ENCODE measurements around the gene PAK4.
"Not testable (repeated sequence)": the region's sequence is repeated elsewhere in the genome, so short reads cannot be mapped to it uniquely, and the experiment has no call there.

Gene PAK4

DNA sequence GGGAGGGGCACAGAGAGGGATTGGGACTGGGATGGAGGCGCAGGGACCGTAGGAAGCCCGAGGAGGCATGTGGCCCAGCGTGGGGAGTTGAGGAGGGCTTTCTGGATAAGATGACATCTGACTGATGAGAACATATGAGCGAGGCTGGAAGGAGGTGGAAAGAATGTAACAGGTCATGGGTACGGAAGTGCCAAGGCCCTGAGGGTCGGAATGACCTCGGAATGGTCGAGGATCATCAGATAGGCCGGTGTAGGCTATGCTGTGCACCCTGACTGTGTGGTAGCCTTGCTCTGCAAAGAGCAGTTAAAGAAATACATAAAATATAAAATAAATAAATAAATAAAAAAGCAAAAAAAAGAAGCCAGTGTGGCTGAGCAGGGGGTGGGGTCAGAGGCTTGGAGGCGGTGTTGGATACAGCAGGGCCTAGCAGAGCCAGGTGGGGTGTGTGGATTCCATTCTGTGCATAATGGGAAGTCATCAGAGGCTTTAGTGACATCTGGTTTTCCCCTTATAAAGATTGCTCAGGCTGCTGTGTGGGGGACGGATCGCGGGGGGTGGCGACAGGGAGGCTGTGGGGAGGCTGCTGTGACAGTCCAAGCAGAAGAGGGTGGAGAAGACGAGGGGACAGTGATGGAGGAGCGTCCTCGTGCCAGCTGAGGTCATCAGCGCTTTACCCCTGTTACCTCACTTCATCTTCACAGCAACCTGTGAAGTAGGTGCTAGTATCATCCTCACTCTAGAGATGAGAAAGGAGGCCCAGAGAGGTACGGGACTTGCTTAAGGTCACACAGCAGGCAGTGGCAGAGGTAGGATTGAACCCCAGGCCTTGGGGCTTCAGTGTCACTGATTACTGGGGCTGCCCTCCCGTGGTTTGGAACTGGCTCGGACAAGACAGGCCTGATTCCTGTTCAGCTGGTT lies 5.0 kb downstream of the PAK4 start:
- no peak for DNase-seq

GRCh38 chr19:39131255-39131755 lies 5.7 kb downstream of the PAK4 start:
- no peak for DNase-seq

- no peak for DNase-seq
Measured at GRCh38 chr19:39132344-39132969, 6.9 kb downstream of the PAK4 start.

DNA sequence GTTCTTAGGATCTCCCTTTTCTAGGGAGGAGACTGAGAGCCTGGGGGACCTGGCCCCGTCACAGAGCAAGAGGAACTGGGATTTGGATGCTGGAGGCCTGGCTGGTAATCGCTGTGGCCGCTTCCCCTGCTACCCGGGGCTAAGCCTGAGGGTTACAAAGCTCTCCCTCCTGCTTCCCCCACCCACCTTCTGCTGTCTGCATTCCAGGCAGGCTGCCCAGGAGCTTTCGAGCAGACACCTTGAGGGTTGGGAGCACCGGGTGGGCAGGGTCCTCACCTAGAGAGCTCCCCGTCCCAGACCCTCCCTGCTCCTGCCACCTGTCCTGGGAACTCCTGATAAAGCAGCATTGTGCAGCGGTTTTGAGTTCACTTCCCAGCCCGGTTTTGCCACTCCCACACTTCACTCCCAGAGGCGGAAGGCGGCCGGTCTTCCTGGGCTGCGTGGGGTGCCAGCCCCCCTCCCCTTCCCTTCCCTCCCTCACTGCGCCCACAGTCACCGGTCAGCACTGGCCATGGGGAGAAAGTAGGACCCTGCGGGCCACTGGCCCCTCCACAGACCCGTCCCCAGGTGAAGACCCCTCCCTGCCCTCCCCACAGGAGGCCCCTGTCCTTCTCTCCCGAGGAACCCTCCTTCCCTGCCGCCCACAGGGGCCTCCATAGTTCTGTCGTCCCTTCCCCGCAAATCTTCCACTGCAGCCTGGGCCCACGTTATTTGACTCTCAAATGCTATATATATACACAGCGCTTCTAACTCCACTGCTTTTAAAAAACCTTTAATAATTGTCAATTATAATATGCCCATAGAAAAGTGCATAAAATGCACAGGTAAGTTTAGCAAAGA lies 8.1 kb downstream of the PAK4 start:
- DNase-seq = no peak

DNA sequence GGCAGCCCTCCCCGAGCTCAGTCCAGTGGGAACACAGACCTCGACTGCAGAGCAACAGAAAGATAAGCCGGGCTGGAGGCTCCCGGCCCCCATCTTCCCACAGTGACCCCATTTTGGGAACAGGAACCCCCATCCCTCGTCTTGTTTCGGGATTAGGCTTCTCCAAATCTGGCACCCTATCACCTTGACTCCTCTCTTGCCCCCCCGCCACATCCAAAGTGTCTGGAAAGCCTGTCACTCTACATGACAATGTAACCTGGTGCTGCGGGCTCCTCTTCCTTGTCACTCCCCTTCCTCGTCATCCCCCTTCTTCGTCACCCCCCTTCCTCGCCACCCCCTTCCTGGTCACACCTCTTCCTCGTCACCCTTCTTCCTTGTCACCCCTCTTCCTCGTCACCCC lies 10.1 kb downstream of the PAK4 start:
- DNase-seq = no peak

DNA sequence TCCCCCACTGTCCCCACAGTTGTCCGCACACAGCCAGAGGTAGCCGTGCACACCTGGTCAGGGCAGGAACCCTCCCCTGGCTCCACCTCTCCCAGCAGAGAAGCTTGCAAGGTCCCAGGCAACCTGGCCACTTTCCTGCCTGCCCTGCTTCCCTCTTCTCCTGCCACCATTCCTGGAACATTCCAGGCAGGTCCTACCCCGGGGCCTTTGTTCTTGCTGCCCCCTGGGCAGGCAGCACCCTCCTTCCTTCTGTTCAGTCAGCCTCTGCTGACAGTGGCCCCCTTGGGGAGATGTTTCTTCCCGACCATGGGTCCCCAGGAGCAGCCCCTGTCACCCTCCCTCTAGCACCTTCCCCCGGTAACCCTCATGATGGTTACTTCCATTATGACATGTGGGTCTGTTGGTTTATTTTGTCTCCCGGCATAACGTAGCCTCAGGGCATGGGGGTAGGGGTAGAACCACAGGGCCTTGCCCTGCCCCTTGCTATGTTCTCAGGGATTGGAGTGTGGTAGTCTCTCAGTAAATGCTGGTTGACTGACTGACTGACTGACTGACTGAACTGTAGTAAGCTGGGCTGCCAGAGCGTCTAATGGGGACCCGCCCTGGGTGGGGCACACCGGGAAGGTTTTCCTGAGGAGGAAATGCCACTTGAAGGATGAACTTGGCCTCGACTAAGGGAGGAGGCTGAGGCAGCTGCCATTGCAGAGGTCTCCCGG lies 10.8 kb downstream of the PAK4 start:
- no peak for DNase-seq

DNA sequence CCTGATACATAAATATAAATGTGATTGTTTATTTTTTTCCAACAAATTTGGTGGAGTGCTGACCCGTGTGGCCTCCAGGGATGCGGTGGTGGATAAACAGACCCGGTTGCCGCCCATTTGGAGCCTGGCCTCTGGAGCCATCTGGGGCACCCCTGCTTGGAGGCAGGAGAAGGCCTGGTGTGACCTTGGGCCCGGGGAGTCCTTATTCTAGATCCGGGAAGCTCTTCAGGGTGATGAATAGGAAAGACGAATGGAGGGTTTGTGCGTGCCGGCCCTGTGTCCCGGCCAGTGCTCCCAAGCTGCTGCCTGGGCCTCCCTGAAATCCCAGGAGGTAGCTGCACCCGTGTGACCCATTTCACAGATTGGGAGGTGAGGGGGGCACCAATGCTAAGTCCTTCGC lies 11.5 kb downstream of the PAK4 start:
- no peak for DNase-seq

- DNase-seq = no peak
Measured at GRCh38 chr19:39138221-39139211, 12.9 kb downstream of the PAK4 start.

GRCh38 chr19:39139305-39139874 lies 13.8 kb downstream of the PAK4 start:
- DNase-seq = no peak

- DNase-seq = no peak
Measured at GRCh38 chr19:39139971-39140453, 14.4 kb downstream of the PAK4 start.

GRCh38 chr19:39140594-39140993 lies 15.0 kb downstream of the PAK4 start:
- no peak for DNase-seq

DNA sequence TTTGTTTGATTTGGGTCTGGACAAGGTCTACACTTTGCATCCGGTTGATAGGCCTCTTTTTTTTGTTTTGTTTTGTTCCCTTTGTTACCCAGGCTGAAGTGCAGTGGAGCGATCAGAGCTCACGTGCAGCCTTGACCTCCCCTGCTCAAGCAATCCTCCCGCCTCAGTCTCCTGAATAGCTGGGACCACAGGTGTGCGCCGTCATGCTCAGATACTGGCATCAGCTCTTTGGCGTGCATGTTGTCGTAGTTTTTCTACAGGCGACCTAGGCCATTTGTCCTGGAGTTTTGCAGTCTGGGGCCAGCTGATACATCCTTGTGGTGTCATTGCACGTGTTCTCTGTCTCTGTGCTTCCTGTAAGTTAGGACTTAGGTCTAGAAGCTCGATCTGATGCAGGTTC lies 16.3 kb downstream of the PAK4 start:
- no peak for DNase-seq

DNA sequence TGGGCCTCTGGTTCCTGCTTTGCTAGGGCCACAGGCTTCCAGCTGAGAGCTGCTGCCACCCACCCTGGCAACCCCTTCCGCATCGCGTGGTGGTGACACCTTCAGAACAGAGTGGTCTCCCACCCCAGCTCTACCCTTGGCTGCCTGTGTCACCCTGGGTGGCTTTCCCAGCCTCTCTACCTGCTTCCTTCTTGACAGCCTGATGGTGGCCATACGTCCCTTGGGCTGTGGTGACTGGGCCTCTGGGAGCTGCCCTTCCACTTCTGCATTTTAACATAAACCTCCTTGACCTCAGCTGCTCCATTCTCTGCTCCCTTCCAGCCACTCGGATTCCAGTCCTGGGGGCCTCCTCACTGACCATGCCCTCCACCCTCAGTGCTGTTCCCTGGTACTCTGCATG lies 17.0 kb downstream of the PAK4 start:
- DNase-seq = no peak

DNA sequence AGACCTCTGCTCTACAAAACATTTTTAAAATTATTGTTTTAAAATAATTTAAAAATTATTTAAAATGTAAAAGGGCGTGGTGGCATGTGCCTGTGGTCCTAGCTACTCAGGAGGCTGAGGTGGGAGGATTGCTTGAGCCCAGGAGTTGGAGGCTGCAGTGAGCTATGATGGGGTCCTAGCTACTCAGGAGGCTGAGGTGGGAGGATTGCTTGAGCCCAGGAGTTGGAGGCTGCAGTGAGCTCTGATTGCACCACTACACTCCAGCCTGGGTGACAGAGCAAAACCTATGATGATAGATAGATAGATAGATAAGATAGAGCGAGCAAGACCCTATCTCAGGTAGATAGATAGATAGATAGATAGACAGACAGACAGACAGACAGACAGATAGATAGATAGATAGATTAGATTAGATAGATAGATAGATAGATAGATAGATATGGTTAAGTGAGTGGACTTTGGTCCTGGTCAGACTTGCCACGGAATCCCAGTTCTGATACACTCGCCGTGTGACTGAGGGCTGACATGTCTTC lies 18.2 kb downstream of the PAK4 start:
- DNase-seq = not testable (repeated sequence)

GRCh38 chr19:39144290-39145071 lies 18.9 kb downstream of the PAK4 start:
- DNase-seq = no peak

DNA sequence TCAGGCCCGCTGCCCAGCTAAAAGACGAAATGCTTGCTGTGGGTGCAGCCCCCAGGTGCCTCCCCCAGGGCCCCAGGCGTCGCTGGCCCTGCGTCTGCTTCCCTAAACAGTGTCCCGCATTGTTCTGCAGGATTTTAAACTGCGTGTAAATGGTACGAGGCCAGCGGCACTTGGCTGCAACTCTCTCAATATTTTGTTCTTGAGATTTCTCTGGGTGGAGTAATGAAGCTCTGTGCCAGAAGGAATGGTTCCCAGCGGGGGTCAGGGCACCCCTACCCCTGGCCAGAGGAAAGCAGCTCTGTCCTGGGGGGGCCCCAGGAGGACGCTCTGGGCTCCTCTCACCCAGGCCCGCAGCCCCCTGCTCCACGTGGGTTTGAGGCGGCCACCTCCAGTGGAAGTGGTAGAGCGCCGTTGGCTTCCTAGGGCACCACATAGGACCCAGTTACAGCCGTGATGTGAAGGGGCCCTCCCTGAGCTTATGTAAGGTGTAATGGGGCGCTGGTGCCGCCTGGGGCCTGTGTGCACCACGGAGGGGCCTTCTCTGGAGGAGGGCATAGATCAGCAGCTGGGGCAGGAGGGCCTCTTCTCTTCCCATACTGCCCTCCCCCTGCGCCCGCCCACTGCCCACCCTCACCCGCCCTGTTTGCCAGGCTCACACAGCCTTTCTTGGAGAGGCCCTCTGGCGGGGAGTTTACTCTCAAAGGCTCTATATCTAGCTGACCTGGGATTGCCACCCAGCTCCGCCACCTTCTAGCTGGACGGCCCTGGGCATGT lies 19.8 kb downstream of the PAK4 start:
- DNase-seq = no peak

DNA sequence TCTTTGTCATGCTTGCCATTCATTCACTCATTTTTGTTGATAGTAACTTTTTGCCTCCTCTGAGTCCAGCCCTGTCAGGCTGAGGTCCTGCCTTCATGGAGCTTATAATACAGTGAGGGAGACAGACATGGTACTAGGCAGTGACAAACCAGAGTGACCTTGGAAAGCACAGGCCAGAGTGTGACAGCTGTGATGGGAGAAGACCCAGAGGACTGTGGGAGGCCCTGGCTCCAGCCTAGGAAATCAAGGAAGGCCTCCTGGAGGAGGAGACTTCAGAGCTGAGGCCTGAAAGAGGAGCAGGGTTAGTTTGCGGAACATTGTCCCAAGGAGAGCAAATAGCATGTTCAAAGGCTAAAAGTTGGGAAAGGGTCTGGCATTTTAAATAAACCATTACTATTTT lies 20.5 kb downstream of the PAK4 start:
- DNase-seq = no peak

GRCh38 chr19:39146686-39147450 lies 21.3 kb downstream of the PAK4 start:
- no peak for DNase-seq

Data from NCI-H510A (cell line).